Prostate gland (tissue), 2 donors: ENCODE measurements around the gene SMIM24. TPM values are rescaled to one million over a fixed set of nuclear protein-coding genes. Genes with fewer than 3 reads are reported as not detected.

Experiments
- DNase-seq: peaks from one replicate; pipeline ENCODE4 v3.0.0-alpha.2; 2019; ENCODE audit warnings: low spot score
- H3K27ac ChIP-seq, 2 donors: fragments of 200-600 bp; sonication (generic); 2 replicates each; pipeline ENCODE4 v1.5.1; 2017 to 2019
- H3K27me3 ChIP-seq: fragments of 200-600 bp; sonication (generic); replicated peaks from 2 replicates; pipeline ENCODE4 v1.5.1; 2019; ENCODE audit not compliant: insufficient read depth
- H3K36me3 ChIP-seq, 2 donors: fragments of 200-600 bp; sonication (generic); 1 replicate in 1 of 2; 2 replicates in 1 of 2; pipeline versions ENCODE4 v1.5.1 to v1.8.1; 2017 to 2019
- H3K4me1 ChIP-seq: fragments of 200-600 bp; sonication (generic); replicated peaks from 2 replicates; pipeline ENCODE4 v1.5.1; 2019
- H3K4me3 ChIP-seq, 2 donors: fragments of 200-600 bp; sonication (generic); 2 replicates each; pipeline ENCODE4 v1.5.1; 2017 to 2019
- H3K9me3 ChIP-seq: fragments of 200-600 bp; sonication (generic); 2 replicates; pipeline ENCODE4 v1.5.1; 2017
- CTCF ChIP-seq, 4 experiments: fragments of 200-600 bp in 2 of 4; fragments of 450-650 bp in 2 of 4; sonication (generic) in 2 of 4; IDR thresholded peaks; 1 replicate in 3 of 4; 2 replicates in 1 of 4; pipeline ENCODE4 v1.5.1; 2016 to 2019; ENCODE audit warnings: antibody characterized with exemption in 4 of 4, mild to moderate bottlenecking in 2 of 4, moderate library complexity in 2 of 4
- POLR2A ChIP-seq: fragments of 450-650 bp; IDR thresholded peaks from one replicate; pipeline ENCODE4 v1.6.1; 2016; ENCODE audit warnings: antibody characterized with exemption, mild to moderate bottlenecking
- POLR2AphosphoS5 ChIP-seq: sonication (generic); formaldehyde crosslinking; IDR thresholded peaks from one replicate; pipeline ENCODE4 v1.6.1; 2017; ENCODE audit warnings: antibody characterized with exemption
- WGBS: methylation state at CpG from one replicate; pipeline ENCODE4 v1.1.5; 2018; 5-methylcytosine and 5-hydroxymethylcytosine counted together
- intact Hi-C: fragments of 100-400 bp; cut with DNase I; formaldehyde crosslinking; loops from one replicate; pipeline ENCODE4 v1.14.2; 2022
- total RNA-seq, 2 donors: library from RNA; depleted of rRNA; stranded (reverse); fragments of >200 nt; gene quantifications; one replicate each; pipeline ENCODE4 v1.1.0, GENCODE V29; 2016

SMIM24 gene
- total RNA-seq, 2 donors from 2014 or later, result 0.32 to 1.6 TPM

- intact Hi-C loops, result no loop called here
- Histone ChIP-seq H3K36me3 (no peaks in the 10 kb centered on the region), H3K27ac (no peak overlapping the region), H3K4me3 (no peak overlapping the region), H3K9me3 (no peaks in the 10 kb centered on the region), H3K27me3 (no peaks in the 10 kb centered on the region), H3K4me1 (no peaks in the 10 kb centered on the region)
- no peak for DNase-seq
- no peak for TF ChIP-seq CTCF (IDR thresholded peaks at IDR 0.05)
- no peak for TF ChIP-seq POLR2AphosphoS5
- WGBS, result 40% methylated on average over 25 of the region's 27 CpGs
Measured at GRCh38 chr19:3478409-3479176, 1.7 kb downstream of the SMIM24 start.

GRCh38 chr19:3477951-3478350 is 2.4 kb downstream of the SMIM24 start:
- H3K4me3 ChIP-seq, result no peak overlapping the region
- TF ChIP-seq POLR2AphosphoS5 (no peak), POLR2A (no peak), CTCF (IDR thresholded peaks at IDR 0.05) (no peak)
- no peaks in the 10 kb centered on the region for H3K4me1 ChIP-seq
- no peak for DNase-seq
- no peaks in the 10 kb centered on the region for H3K9me3 ChIP-seq
- no peaks in the 10 kb centered on the region for H3K36me3 ChIP-seq
- H3K27ac ChIP-seq, result no peak overlapping the region
- H3K27me3 ChIP-seq, result no peaks in the 10 kb centered on the region
- 87% methylated on average over 2 of the region's 2 CpGs for WGBS
- intact Hi-C loops, result no loop called here

GRCh38 chr19:3477506-3477905 is 2.8 kb downstream of the SMIM24 start:
- TF ChIP-seq CTCF (IDR thresholded peaks at IDR 0.05) (no peak), POLR2AphosphoS5 (no peak), POLR2A (no peak)
- intact Hi-C loops, result no loop called here

GRCh38 chr19:3476830-3477229 is 3.5 kb downstream of the SMIM24 start:
- H3K4me1 ChIP-seq, result no peaks in the 10 kb centered on the region
- intact Hi-C loops, result no loop called here
- no peaks in the 10 kb centered on the region for H3K36me3 ChIP-seq
- no peaks in the 10 kb centered on the region for H3K27me3 ChIP-seq
- WGBS, result 87% methylated on average over 2 of the region's 2 CpGs
- no peaks in the 10 kb centered on the region for H3K9me3 ChIP-seq
- no peak for TF ChIP-seq POLR2AphosphoS5
- TF ChIP-seq CTCF (IDR thresholded peaks at IDR 0.05), result no peak
- no peak for TF ChIP-seq POLR2A
- DNase-seq, result no peak
- no peak overlapping the region for H3K27ac ChIP-seq
- H3K4me3 ChIP-seq, result no peak overlapping the region

More at GRCh38 chr19:3477506-3477905, 2.8 kb downstream of the SMIM24 start:
- Histone ChIP-seq H3K4me3 (no peak overlapping the region), H3K4me1 (no peaks in the 10 kb centered on the region), H3K27ac (no peak overlapping the region), H3K36me3 (no peaks in the 10 kb centered on the region), H3K27me3 (no peaks in the 10 kb centered on the region), H3K9me3 (no peaks in the 10 kb centered on the region)
- DNase-seq, result no peak

GRCh38 chr19:3475449-3475848 is 4.9 kb downstream of the SMIM24 start:
- H3K9me3 ChIP-seq, result no peaks in the 10 kb centered on the region
- no peak overlapping the region for H3K27ac ChIP-seq
- no peaks in the 10 kb centered on the region for H3K27me3 ChIP-seq
- H3K4me1 ChIP-seq, result no peaks in the 10 kb centered on the region
- no peaks in the 10 kb centered on the region for H3K36me3 ChIP-seq
- H3K4me3 ChIP-seq, result no peak overlapping the region
- intact Hi-C loops, result no loop called here
- no peak for DNase-seq
- no peak for TF ChIP-seq POLR2AphosphoS5
- no peak for TF ChIP-seq CTCF (IDR thresholded peaks at IDR 0.05)
- no peak for TF ChIP-seq POLR2A
- WGBS, result 94% methylated on average over 4 of the region's 4 CpGs
